ENCODE measurements around the gene OR52A1.

GRCh38 chr11:5102246-5102645 lies 52.3 kb downstream of the OR52A1 start:
- TF ChIP-seq EZH2 (IDR thresholded peaks at IDR 0.05; ENCODE audit: insufficient read depth, poor library complexity, severe bottlenecking) (no peak), EZH2phosphoT487 (IDR thresholded peaks at IDR 0.05; ENCODE audit: insufficient read depth, low read depth) (no peak)

Data from GM23248 (cell line).